HEK293 (cell line): ENCODE data around the gene UBE2M.

Experiments used
- BCL11A ChIP-seq: fragments of 450-650 bp; formaldehyde crosslinking; IDR thresholded peaks from 2 replicates; pipeline ENCODE4 v1.5.1; 2016; ENCODE audit warnings: low read depth, missing biosample characterization, missing genetic modification characterization
- BCL11B ChIP-seq: fragments of 450-650 bp; formaldehyde crosslinking; IDR thresholded peaks from 2 replicates; pipeline ENCODE4 v1.5.1; 2016; ENCODE audit warnings: low read depth, missing biosample characterization, missing genetic modification characterization
- GFI1B ChIP-seq: fragments of 450-650 bp; formaldehyde crosslinking; IDR thresholded peaks from 2 replicates; pipeline ENCODE4 v1.5.1; 2016; ENCODE audit warnings: missing biosample characterization, missing genetic modification characterization
- HOXD13 ChIP-seq: sonication (generic); formaldehyde crosslinking; IDR thresholded peaks from 2 replicates; pipeline ENCODE4 v1.8.0; 2022; ENCODE audit warnings: missing genetic modification reagents, borderline replicate concordance
- KLF17 ChIP-seq: fragments of 450-650 bp; formaldehyde crosslinking; IDR thresholded peaks from 2 replicates; pipeline ENCODE4 v1.5.1; 2016; ENCODE audit warnings: missing biosample characterization, missing genetic modification characterization
- MZF1 ChIP-seq: fragments of 450-650 bp; formaldehyde crosslinking; IDR thresholded peaks from 2 replicates; pipeline ENCODE4 v1.5.1; 2017; ENCODE audit warnings: missing biosample characterization, missing genetic modification characterization, borderline replicate concordance
- OVOL3 ChIP-seq: fragments of 450-650 bp; formaldehyde crosslinking; IDR thresholded peaks from 2 replicates; pipeline ENCODE4 v1.5.1; 2016; ENCODE audit warnings: missing biosample characterization, missing genetic modification characterization
- PATZ1 ChIP-seq: fragments of 450-650 bp; formaldehyde crosslinking; IDR thresholded peaks from 2 replicates; pipeline ENCODE4 v1.5.1; 2016; ENCODE audit warnings: missing biosample characterization, missing genetic modification characterization
- SALL2 ChIP-seq: fragments of 450-650 bp; formaldehyde crosslinking; IDR thresholded peaks from 2 replicates; pipeline ENCODE4 v1.5.0; 2017; ENCODE audit warnings: missing biosample characterization, mild to moderate bottlenecking, missing genetic modification characterization, borderline replicate concordance
- SETDB1 ChIP-seq: IDR thresholded peaks from one replicate; pipeline ENCODE4 v1.6.1; 2017; ENCODE audit warnings: mild to moderate bottlenecking, low read length, moderate library complexity, mixed read lengths; ENCODE audit not compliant: insufficient read length
- YY2 ChIP-seq: fragments of 450-650 bp; formaldehyde crosslinking; IDR thresholded peaks from 2 replicates; pipeline ENCODE4 v1.5.1; 2016; ENCODE audit warnings: missing biosample characterization, missing genetic modification characterization
- ZBTB17 ChIP-seq: fragments of 450-650 bp; formaldehyde crosslinking; IDR thresholded peaks from 2 replicates; pipeline ENCODE4 v1.5.1; 2016; ENCODE audit warnings: missing biosample characterization, missing genetic modification characterization
- ZBTB21 ChIP-seq: fragments of 450-650 bp; formaldehyde crosslinking; IDR thresholded peaks from 2 replicates; pipeline ENCODE4 v1.5.1; 2017; ENCODE audit warnings: missing biosample characterization, missing genetic modification characterization
- ZBTB7A ChIP-seq: fragments of 450-650 bp; formaldehyde crosslinking; IDR thresholded peaks from 2 replicates; pipeline ENCODE4 v1.5.1; 2016; ENCODE audit warnings: low read depth, missing biosample characterization, missing genetic modification characterization
- ZNF10 ChIP-seq: fragments of 450-650 bp; formaldehyde crosslinking; IDR thresholded peaks from 2 replicates; pipeline ENCODE4 v1.5.1; 2017; ENCODE audit warnings: missing biosample characterization, missing genetic modification characterization
- ZNF114 ChIP-seq: fragments of 450-650 bp; formaldehyde crosslinking; IDR thresholded peaks from 2 replicates; pipeline ENCODE4 v1.5.0; 2017; ENCODE audit warnings: missing biosample characterization, missing genetic modification characterization
- ZNF132 ChIP-seq: fragments of 450-650 bp; formaldehyde crosslinking; IDR thresholded peaks from 2 replicates; pipeline ENCODE4 v1.5.1; 2017; ENCODE audit warnings: missing biosample characterization, missing genetic modification characterization, borderline replicate concordance
- ZNF138 ChIP-seq: fragments of 450-650 bp; formaldehyde crosslinking; IDR thresholded peaks from 2 replicates; pipeline ENCODE4 v1.5.1; 2016; ENCODE audit warnings: missing biosample characterization, missing genetic modification characterization, borderline replicate concordance
- ZNF157 ChIP-seq: fragments of 450-650 bp; formaldehyde crosslinking; IDR thresholded peaks from 2 replicates; pipeline ENCODE4 v1.5.1; 2016; ENCODE audit warnings: missing biosample characterization, missing genetic modification characterization
- ZNF175 ChIP-seq: fragments of 450-650 bp; formaldehyde crosslinking; IDR thresholded peaks from 2 replicates; pipeline ENCODE4 v1.5.1; 2016; ENCODE audit warnings: missing biosample characterization, missing genetic modification characterization
- ZNF211 ChIP-seq: fragments of 450-650 bp; formaldehyde crosslinking; IDR thresholded peaks from 2 replicates; pipeline ENCODE4 v1.5.1; 2016; ENCODE audit warnings: low read depth, missing biosample characterization, missing genetic modification characterization
- ZNF214 ChIP-seq: fragments of 450-650 bp; formaldehyde crosslinking; IDR thresholded peaks from 2 replicates; pipeline ENCODE4 v1.5.1; 2017; ENCODE audit warnings: missing biosample characterization, mild to moderate bottlenecking, missing genetic modification characterization, borderline replicate concordance
- ZNF248 ChIP-seq: fragments of 450-650 bp; formaldehyde crosslinking; IDR thresholded peaks from 2 replicates; pipeline ENCODE4 v1.5.1; 2017; ENCODE audit warnings: missing biosample characterization, missing genetic modification characterization
- ZNF302 ChIP-seq: fragments of 450-650 bp; formaldehyde crosslinking; IDR thresholded peaks from 2 replicates; pipeline ENCODE4 v1.5.1; 2016; ENCODE audit warnings: missing biosample characterization, missing genetic modification characterization, low read depth
- ZNF354C ChIP-seq: fragments of 450-650 bp; formaldehyde crosslinking; IDR thresholded peaks from 2 replicates; pipeline ENCODE4 v1.5.1; 2016; ENCODE audit warnings: missing biosample characterization, missing genetic modification characterization, low read depth, borderline replicate concordance
- ZNF449 ChIP-seq: fragments of 450-650 bp; formaldehyde crosslinking; IDR thresholded peaks from 2 replicates; pipeline ENCODE4 v1.5.1; 2017; ENCODE audit warnings: missing biosample characterization, mild to moderate bottlenecking, missing genetic modification characterization, moderate library complexity
- ZNF513 ChIP-seq: fragments of 450-650 bp; IDR thresholded peaks from 2 replicates; pipeline ENCODE4 v1.5.1; 2018; ENCODE audit warnings: missing biosample characterization, missing genetic modification characterization
- ZNF544 ChIP-seq: fragments of 450-650 bp; formaldehyde crosslinking; IDR thresholded peaks from 2 replicates; pipeline ENCODE4 v1.5.0; 2017; ENCODE audit warnings: missing biosample characterization, missing genetic modification characterization
- ZNF664 ChIP-seq: fragments of 450-650 bp; formaldehyde crosslinking; IDR thresholded peaks from 2 replicates; pipeline ENCODE4 v1.5.1; 2016; ENCODE audit warnings: missing biosample characterization, missing genetic modification characterization
- ZNF677 ChIP-seq: fragments of 450-650 bp; IDR thresholded peaks from 2 replicates; pipeline ENCODE4 v1.5.0; 2018; ENCODE audit warnings: missing biosample characterization, mild to moderate bottlenecking, missing genetic modification characterization, moderate library complexity
- ZNF704 ChIP-seq: fragments of 450-650 bp; formaldehyde crosslinking; IDR thresholded peaks from 2 replicates; pipeline ENCODE4 v1.5.1; 2016; ENCODE audit warnings: missing biosample characterization, missing genetic modification characterization
- ZNF76 ChIP-seq: fragments of 450-650 bp; formaldehyde crosslinking; IDR thresholded peaks from 2 replicates; pipeline ENCODE4; 2016; ENCODE audit warnings: low read depth, missing biosample characterization, missing genetic modification characterization, borderline replicate concordance
- ZNF768 ChIP-seq: fragments of 450-650 bp; formaldehyde crosslinking; IDR thresholded peaks from 2 replicates; pipeline ENCODE4 v1.5.1; 2018; ENCODE audit warnings: missing biosample characterization, mild to moderate bottlenecking, missing genetic modification characterization
- ZNF830 ChIP-seq: fragments of 450-650 bp; IDR thresholded peaks from 2 replicates; pipeline ENCODE4 v1.5.0; 2018; ENCODE audit warnings: missing biosample characterization, missing genetic modification characterization, low read depth, mild to moderate bottlenecking, moderate library complexity
- ZSCAN16 ChIP-seq: fragments of 450-650 bp; formaldehyde crosslinking; IDR thresholded peaks from 2 replicates; pipeline ENCODE4 v1.5.1; 2016; ENCODE audit warnings: missing biosample characterization, missing genetic modification characterization

The UBE2M gene

GRCh38 chr19:58558066-58558622 lies at the start of gene UBE2M (continued):
- no peak for TF ChIP-seq ZNF211 (tag by site-specific recombination)
- TF ChIP-seq MZF1 (tag by site-specific recombination), result no peak
- no peak for TF ChIP-seq ZNF768 (tag by site-specific recombination)
- no peak for TF ChIP-seq ZNF10 (tag by site-specific recombination)
- peak; percentile 43; the same call in 1 of the 2 replicates for TF ChIP-seq GFI1B
- no peak for TF ChIP-seq ZNF214 (tag by site-specific recombination)
- TF ChIP-seq KLF17 (tag by site-specific recombination), result 0 out of 2 replicates have a peak, but pooled peaks have one; percentile 41
- no peak for TF ChIP-seq ZNF157 (tag by site-specific recombination)
- TF ChIP-seq SETDB1, result no peak
- TF ChIP-seq ZNF76 (tag by site-specific recombination), result 0 out of 2 replicates have a peak, but pooled peaks have one; percentile 5
- no peak for TF ChIP-seq ZNF704
- no peak for TF ChIP-seq ZNF354C
- TF ChIP-seq ZNF302 (tag by site-specific recombination), result no peak
- TF ChIP-seq SALL2, result no peak
- no peak for TF ChIP-seq ZNF132 (tag by site-specific recombination)
- TF ChIP-seq ZNF248 (tag by site-specific recombination), result no peak
- TF ChIP-seq ZBTB17 (tag by site-specific recombination), result no peak
- TF ChIP-seq ZNF677, result no peak
- no peak for TF ChIP-seq ZBTB21 (tag by site-specific recombination)
- TF ChIP-seq BCL11B (tag by site-specific recombination), result peak; percentile 100
- TF ChIP-seq ZSCAN16 (tag by site-specific recombination), result peak; percentile 38; the same call in 1 of the 2 replicates
- 0 out of 2 replicates have a peak, but pooled peaks have one; percentile 21 for TF ChIP-seq OVOL3 (tag by site-specific recombination)
- TF ChIP-seq PATZ1 (tag by site-specific recombination), result peak; percentile 56; the same call in 1 of the 2 replicates
- TF ChIP-seq YY2, result no peak
- peak; percentile 100 for TF ChIP-seq BCL11A (tag by site-specific recombination)
- 0 out of 2 replicates have a peak, but pooled peaks have one; percentile 19 for TF ChIP-seq ZNF138 (tag by site-specific recombination)
- TF ChIP-seq ZNF513 (tag by site-specific recombination), result no peak
- TF ChIP-seq ZNF449 (tag by site-specific recombination), result no peak
- no peak for TF ChIP-seq ZNF544 (tag by site-specific recombination)
- TF ChIP-seq ZNF175 (tag by site-specific recombination), result no peak
- peak; percentile 77; the same call in 1 of the 2 replicates for TF ChIP-seq ZBTB7A (tag by site-specific recombination)
- no peak for TF ChIP-seq ZNF664
- TF ChIP-seq ZNF114 (tag by site-specific recombination), result no peak
- TF ChIP-seq HOXD13, result no peak
- TF ChIP-seq ZNF830 (tag by site-specific recombination), result no peak
